Astrocyte of the spinal cord (primary cell): ENCODE data around the gene ECT2L.
"Not testable (repeated sequence)": the region's sequence is repeated elsewhere in the genome, so short reads cannot be mapped to it uniquely, and the experiment has no call there.

Experiments
- DNase-seq: peaks from one replicate; pipeline ENCODE4 v3.0.0; 2011; ENCODE audit warnings: low read depth, low spot score
- H3K4me3 ChIP-seq: 2 replicates; pipeline ENCODE4 v1.5.1; 2011; ENCODE audit warnings: low read depth, mild to moderate bottlenecking, low read length, moderate library complexity
- CTCF ChIP-seq: IDR thresholded peaks from 2 replicates; pipeline ENCODE4 v1.5.1; 2012; ENCODE audit warnings: low read depth, mild to moderate bottlenecking, low read length, inconsistent platforms
- in situ Hi-C: cut with HindIII; loops from 2 replicates; pipeline ENCODE4 v1.10.0; 2017; ENCODE audit warnings: low sequenced_read_pairs

The ECT2L gene

GRCh38 chr6:138920906-138921305 is 125.0 kb downstream of the ECT2L start:
- H3K4me3 ChIP-seq, result no peak overlapping the region
- in situ Hi-C loops, result no loop called here
- no peak for TF ChIP-seq CTCF
- no peak for DNase-seq

- TF ChIP-seq CTCF, result no peak
- in situ Hi-C loops, result no loop called here
- no peak for DNase-seq
- no peak overlapping the region for H3K4me3 ChIP-seq
Observed at GRCh38 chr6:138923561-138923960, 127.7 kb downstream of the ECT2L start.

DNA sequence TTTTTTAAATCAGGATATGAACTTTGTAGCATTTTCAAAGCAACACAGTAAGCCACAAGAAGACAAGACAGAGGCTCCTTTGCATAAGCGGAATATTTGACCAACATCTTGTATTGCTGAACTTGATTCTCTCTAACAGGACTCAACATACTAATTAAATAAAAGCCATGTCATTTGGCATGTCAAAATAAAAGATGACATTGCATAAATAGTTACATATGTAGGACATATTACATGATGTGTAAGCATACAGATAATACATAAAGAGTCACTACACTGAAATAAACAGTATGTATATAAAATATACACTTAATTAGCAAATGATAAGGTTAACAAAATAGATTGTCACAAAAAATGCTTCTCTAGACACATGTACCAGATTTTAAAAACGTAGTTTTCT is 129.9 kb downstream of the ECT2L start:
- no peak for TF ChIP-seq CTCF
- H3K4me3 ChIP-seq, result no peak overlapping the region
- in situ Hi-C loops, result no loop called here
- DNase-seq, result no peak

DNA sequence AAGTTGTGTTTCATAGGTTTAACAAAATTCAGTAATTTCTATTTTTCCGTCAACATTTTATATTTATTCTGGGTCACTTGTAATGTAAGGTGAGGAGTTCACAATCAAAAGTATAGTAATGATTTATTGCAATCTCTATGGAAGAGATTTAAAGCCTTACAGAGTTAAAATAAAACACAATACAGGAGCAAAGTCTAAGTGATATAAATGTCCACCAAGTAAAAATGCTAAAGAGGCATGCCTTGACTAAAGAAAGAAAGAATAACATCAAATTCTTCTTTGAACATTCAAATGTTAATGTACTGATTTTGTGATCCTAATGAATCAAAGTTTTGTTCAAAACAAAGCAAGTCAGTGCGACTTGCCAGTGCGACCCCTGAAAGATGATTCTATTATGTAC is 130.7 kb downstream of the ECT2L start:
- in situ Hi-C loops, result no loop called here
- no peak for TF ChIP-seq CTCF
- no peak for DNase-seq
- H3K4me3 ChIP-seq, result no peak overlapping the region

DNA sequence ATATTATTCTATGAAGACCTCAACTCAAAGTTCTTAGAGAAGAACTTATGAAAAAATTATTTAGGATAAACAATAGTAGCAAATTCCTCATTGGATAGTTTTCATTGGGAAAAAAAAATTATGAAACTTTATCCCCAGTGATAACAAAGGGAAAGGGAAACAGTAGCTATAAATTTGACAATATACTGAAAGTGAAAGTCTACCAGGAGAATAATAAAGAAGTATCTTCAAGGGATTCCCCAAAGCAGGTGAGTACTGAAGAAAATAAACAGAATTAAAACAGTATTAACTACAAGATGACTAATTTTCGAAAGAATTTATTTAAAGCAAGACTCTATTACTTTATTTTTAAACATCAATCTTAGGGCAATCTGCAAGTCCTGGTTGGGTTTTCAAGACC is 135.8 kb downstream of the ECT2L start:
- no peak for DNase-seq
- no peak for TF ChIP-seq CTCF
- in situ Hi-C loops, result no loop called here
- no peak overlapping the region for H3K4me3 ChIP-seq

DNA sequence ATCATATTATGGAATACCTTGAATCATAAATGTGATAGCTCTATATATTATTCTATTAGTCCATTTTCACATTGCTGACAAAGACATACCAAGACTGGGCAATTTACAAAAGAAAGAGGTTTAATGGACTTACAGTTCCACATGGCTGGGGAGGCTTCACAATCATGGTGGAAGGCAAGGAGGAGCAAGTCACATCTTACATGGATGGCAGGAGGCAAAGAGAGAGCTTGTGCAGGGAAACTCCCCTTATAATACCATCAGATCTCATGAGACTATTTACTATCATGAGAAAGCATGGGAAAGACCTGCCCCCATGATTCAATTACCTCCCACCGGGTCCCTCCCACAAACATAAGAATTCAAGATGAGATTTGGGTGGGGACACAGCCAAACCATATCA is 141.0 kb downstream of the ECT2L start:
- H3K4me3 ChIP-seq, DNase-seq, in situ Hi-C loops: not testable (repeated sequence)

GRCh38 chr6:138943089-138943625 is 147.3 kb downstream of the ECT2L start:
- in situ Hi-C loops, result no loop called here
- no peak for DNase-seq
- no peak overlapping the region for H3K4me3 ChIP-seq
- TF ChIP-seq CTCF, result no peak
